Measurements from ENCODE around the gene AVPI1.
"Not testable (repeated sequence)": the region's sequence is repeated elsewhere in the genome, so short reads cannot be mapped to it uniquely, and the experiment has no call there.

The AVPI1 gene

GRCh38 chr10:97685395-97685958 is 1.6 kb downstream of the AVPI1 start:
- Histone ChIP-seq H3K27me3 (replicated peaks; ENCODE audit: insufficient read depth, low read length) (no peaks in the 10 kb centered on the region), H3K36me3 (replicated peaks; ENCODE audit: insufficient read depth, low read length) (no peaks in the 10 kb centered on the region), H3K9me3 (replicated peaks; ENCODE audit: insufficient read depth, low read length) (no peaks in the 10 kb centered on the region), H3K4me2 (ENCODE audit: low read depth, low read length) (peak overlapping the region; percentile 69; the same call in 1 of the 2 replicates), H3F3A (ENCODE audit: insufficient read depth, low read length) (no peaks in the 10 kb centered on the region; the same call in none of the 2 replicates), H3K9ac (ENCODE audit: low read length) (no peak overlapping the region), H3K4me1 (ENCODE audit: low read length) (peaks cover 21% of the 10 kb centered on the region), H3K79me2 (ENCODE audit: low read length) (no peaks in the 10 kb centered on the region), H3K27ac (ENCODE audit: low read length) (no peak overlapping the region), H2AFZ (ENCODE audit: low read length) (no peak overlapping the region), H3K4me3 (ENCODE audit: low read length) (no peak overlapping the region), H3K9me2 (replicated peaks; ENCODE audit: insufficient read depth, low read length) (no peaks in the 10 kb centered on the region), H4K20me1 (ENCODE audit: insufficient read depth, low read length) (no peaks in the 10 kb centered on the region)
- TF ChIP-seq EZH2phosphoT487 (IDR thresholded peaks at IDR 0.05; ENCODE audit: low read length) (no peak), EZH2 (optimal IDR thresholded peaks at IDR 0.05; ENCODE audit: low read depth, low read length) (no peak), CTCF (IDR thresholded peaks at IDR 0.05; ENCODE audit: low read length) (0 out of 2 replicates have a peak, but pooled peaks have one; percentile 12)
- no peak for DNase-seq

- Histone ChIP-seq H3K9ac (ENCODE audit: low read length) (no peak overlapping the region), H4K20me1 (ENCODE audit: insufficient read depth, low read length) (no peaks in the 10 kb centered on the region), H3K4me2 (ENCODE audit: low read depth, low read length) (peak overlapping the region; percentile 18; the same call in 1 of the 2 replicates), H3K79me2 (ENCODE audit: low read length) (no peaks in the 10 kb centered on the region), H3K4me3 (ENCODE audit: low read length) (no peak overlapping the region), H3F3A (ENCODE audit: insufficient read depth, low read length) (no peaks in the 10 kb centered on the region; the same call in none of the 2 replicates), H3K9me2 (replicated peaks; ENCODE audit: insufficient read depth, low read length) (no peaks in the 10 kb centered on the region), H3K9me3 (replicated peaks; ENCODE audit: insufficient read depth, low read length) (no peaks in the 10 kb centered on the region), H3K27me3 (replicated peaks; ENCODE audit: insufficient read depth, low read length) (no peaks in the 10 kb centered on the region), H2AFZ (ENCODE audit: low read length) (no peak overlapping the region), H3K4me1 (ENCODE audit: low read length) (peaks cover 21% of the 10 kb centered on the region), H3K36me3 (replicated peaks; ENCODE audit: insufficient read depth, low read length) (no peaks in the 10 kb centered on the region), H3K27ac (ENCODE audit: low read length) (no peak overlapping the region)
- DNase-seq, result no peak
- TF ChIP-seq EZH2 (optimal IDR thresholded peaks at IDR 0.05; ENCODE audit: low read depth, low read length) (no peak), CTCF (IDR thresholded peaks at IDR 0.05; ENCODE audit: low read length) (no peak), EZH2phosphoT487 (IDR thresholded peaks at IDR 0.05; ENCODE audit: low read length) (no peak)
Measured at GRCh38 chr10:97684866-97685394, 2.1 kb downstream of the AVPI1 start.

GRCh38 chr10:97684368-97684713 is 2.7 kb downstream of the AVPI1 start:
- H3K36me3 ChIP-seq (replicated peaks; ENCODE audit: insufficient read depth, low read length); DNase-seq; H3F3A ChIP-seq (ENCODE audit: insufficient read depth, low read length); H3K79me2 ChIP-seq (ENCODE audit: low read length); H3K9ac ChIP-seq (ENCODE audit: low read length); H2AFZ ChIP-seq (ENCODE audit: low read length); H3K9me2 ChIP-seq (replicated peaks; ENCODE audit: insufficient read depth, low read length); H3K4me3 ChIP-seq (ENCODE audit: low read length); H3K27ac ChIP-seq (ENCODE audit: low read length); H4K20me1 ChIP-seq (ENCODE audit: insufficient read depth, low read length); H3K27me3 ChIP-seq (replicated peaks; ENCODE audit: insufficient read depth, low read length); H3K9me3 ChIP-seq (replicated peaks; ENCODE audit: insufficient read depth, low read length): not testable (repeated sequence)
- H3K4me1 ChIP-seq (ENCODE audit: low read length), result peaks cover 21% of the 10 kb centered on the region
- H3K4me2 ChIP-seq (ENCODE audit: low read depth, low read length), result peak overlapping the region; percentile 18; the same call in 1 of the 2 replicates
